Mesenchymal stem cell (in vitro differentiated cells and primary cell): ENCODE measurements around the gene SGIP1.

Experiments
- DNase-seq: peaks from one replicate; pipeline ENCODE4 v3.0.0-alpha.2; 2013
- H2AFZ ChIP-seq: one replicate; pipeline ENCODE4 v1.6.1; 2013; ENCODE audit warnings: low read depth, mild to moderate bottlenecking, control low read depth, inconsistent platforms, low read length, moderate library complexity
- H2AK5ac ChIP-seq: 2 replicates; pipeline ENCODE4 v1.6.1; 2013; ENCODE audit warnings: low read length, moderate library complexity, mild to moderate bottlenecking, inconsistent platforms; ENCODE audit not compliant: severe bottlenecking
- H2BK120ac ChIP-seq: one replicate; pipeline ENCODE4 v1.6.1; 2013; ENCODE audit warnings: low read depth, mild to moderate bottlenecking, inconsistent platforms, low read length, moderate library complexity
- H2BK12ac ChIP-seq, 2 experiments: one replicate each; pipeline ENCODE4 v1.6.1; 2013; ENCODE audit warnings: inconsistent platforms in 2 of 2, low read length in 2 of 2, mild to moderate bottlenecking in 2 of 2, moderate library complexity in 2 of 2, control low read depth in 1 of 2
- H2BK15ac ChIP-seq: one replicate; pipeline ENCODE4 v1.6.1; 2013; ENCODE audit warnings: mild to moderate bottlenecking, low read depth, inconsistent platforms; ENCODE audit not compliant: poor library complexity, severe bottlenecking
- H2BK5ac ChIP-seq: 2 replicates; pipeline ENCODE4 v1.6.1; 2013; ENCODE audit warnings: low read depth, mild to moderate bottlenecking, low read length, control low read depth, inconsistent platforms; ENCODE audit not compliant: poor library complexity, severe bottlenecking
- H3K14ac ChIP-seq, 2 experiments: one replicate each; pipeline ENCODE4 v1.6.1; 2013; ENCODE audit warnings: inconsistent platforms in 2 of 2, low read length in 2 of 2, control low read depth in 1 of 2, mild to moderate bottlenecking in 1 of 2, moderate library complexity in 1 of 2
- H3K18ac ChIP-seq, 2 experiments: one replicate each; pipeline ENCODE4 v1.6.1; 2013; ENCODE audit warnings: inconsistent platforms in 2 of 2, low read length in 2 of 2, control low read depth in 1 of 2, low read depth in 1 of 2, mild to moderate bottlenecking in 1 of 2
- H3K23ac ChIP-seq, 2 experiments: one replicate each; pipeline ENCODE4 v1.6.1; 2013; ENCODE audit warnings: inconsistent platforms in 2 of 2, low read length in 2 of 2, mild to moderate bottlenecking in 2 of 2, moderate library complexity in 2 of 2, control low read depth in 1 of 2
- H3K27ac ChIP-seq: 2 replicates; pipeline ENCODE4 v1.5.1; 2013; ENCODE audit warnings: mild to moderate bottlenecking, moderate library complexity, low read length, control low read depth, inconsistent platforms; ENCODE audit not compliant: poor library complexity, severe bottlenecking
- H3K27me3 ChIP-seq, 2 experiments: 2 replicates each; pipeline versions ENCODE4 v1.6.1 to v1.7.0; 2013; ENCODE audit warnings: low read length in 2 of 2, mild to moderate bottlenecking in 2 of 2, moderate library complexity in 2 of 2, control low read depth in 1 of 2, inconsistent platforms in 1 of 2; ENCODE audit not compliant: control insufficient read depth in 1 of 2, insufficient read depth in 1 of 2
- H3K36me3 ChIP-seq, 2 experiments: 2 replicates each; pipeline versions ENCODE4 v1.6.1 to v1.7.0; 2013; ENCODE audit warnings: low read length in 2 of 2, control low read depth in 1 of 2, inconsistent platforms in 1 of 2, low read depth in 1 of 2, mild to moderate bottlenecking in 1 of 2; ENCODE audit not compliant: insufficient read depth in 2 of 2, control insufficient read depth in 1 of 2
- H3K4ac ChIP-seq, 2 experiments: one replicate each; pipeline ENCODE4 v1.6.1; 2013; ENCODE audit warnings: inconsistent platforms in 2 of 2, low read length in 2 of 2, mild to moderate bottlenecking in 2 of 2, moderate library complexity in 2 of 2, control low read depth in 1 of 2, low read depth in 1 of 2
- H3K4me1 ChIP-seq: 2 replicates; pipeline ENCODE4 v1.6.1; 2013; ENCODE audit warnings: low read depth, low read length, control low read depth; ENCODE audit not compliant: control insufficient read depth, insufficient read depth
- H3K4me2 ChIP-seq: 2 replicates; pipeline ENCODE4 v1.6.1; 2013; ENCODE audit warnings: low read length, mild to moderate bottlenecking, inconsistent platforms; ENCODE audit not compliant: poor library complexity, severe bottlenecking
- H3K4me3 ChIP-seq, 2 experiments: 2 replicates each; pipeline versions ENCODE4 v1.5.1 to v1.7.0; 2013; ENCODE audit warnings: low read length in 2 of 2, mild to moderate bottlenecking in 2 of 2, control low read depth in 1 of 2, low read depth in 1 of 2; ENCODE audit not compliant: insufficient read depth in 1 of 2
- H3K79me1 ChIP-seq: replicated peaks from 2 replicates; pipeline ENCODE4 v1.6.1; 2013; ENCODE audit warnings: mild to moderate bottlenecking, control low read depth, low read length, inconsistent platforms; ENCODE audit not compliant: poor library complexity, severe bottlenecking
- H3K9ac ChIP-seq: 2 replicates; pipeline ENCODE4 v1.7.0; 2013; ENCODE audit warnings: mild to moderate bottlenecking, low read length, moderate library complexity
- H3K9me3 ChIP-seq: 2 replicates; pipeline ENCODE4 v1.7.0; 2013; ENCODE audit warnings: mild to moderate bottlenecking, low read length; ENCODE audit not compliant: control insufficient read depth
- H4K8ac ChIP-seq: one replicate; pipeline ENCODE4 v1.6.1; 2013; ENCODE audit warnings: inconsistent platforms, mild to moderate bottlenecking, low read length, moderate library complexity
- H4K91ac ChIP-seq: one replicate; pipeline ENCODE4 v1.6.1; 2013; ENCODE audit warnings: mild to moderate bottlenecking, low read length, inconsistent platforms
- WGBS: methylation state at CpG from one replicate; pipeline ENCODE4 v1.1.7; 2013; ENCODE audit warnings: mixed read lengths; 5-methylcytosine and 5-hydroxymethylcytosine counted together

Gene SGIP1

DNA sequence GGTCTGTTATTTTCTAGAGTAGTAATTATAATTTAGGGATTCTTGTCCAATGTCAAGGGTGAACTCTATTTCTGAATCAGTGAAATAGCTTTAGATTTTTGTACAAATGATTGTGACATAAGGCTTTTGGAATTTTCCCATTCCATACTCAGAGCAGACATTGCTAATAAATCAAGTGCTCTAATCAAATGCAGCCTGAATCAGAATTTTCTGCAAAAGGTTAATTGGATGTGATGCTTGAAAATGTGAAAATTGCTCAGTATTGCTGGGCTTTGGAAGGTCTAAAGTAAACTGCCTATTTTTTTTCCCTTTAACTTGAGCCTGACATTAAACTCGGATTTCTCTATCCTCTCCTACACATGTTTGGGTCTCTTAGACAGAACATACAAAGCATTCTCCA, 23.2 kb downstream of the SGIP1 start:
- H3K9ac ChIP-seq = no peak overlapping the region
- H2BK5ac ChIP-seq = no peak overlapping the region
- H3K23ac ChIP-seq = no peak overlapping the region
- no peak overlapping the region for H3K18ac ChIP-seq
- H3K9me3 ChIP-seq = no peaks in the 10 kb centered on the region
- H4K91ac ChIP-seq = no peak overlapping the region
- no peak overlapping the region for H3K4me3 ChIP-seq
- H3K27ac ChIP-seq = no peak overlapping the region
- H3K14ac ChIP-seq = no peak overlapping the region
- no peak for DNase-seq
- H2AFZ ChIP-seq = no peak overlapping the region
- H3K27me3 ChIP-seq = no peaks in the 10 kb centered on the region
- no peak overlapping the region for H2AK5ac ChIP-seq
- no peak overlapping the region for H3K4ac ChIP-seq
- WGBS = 50% methylated on average over 1 of the region's 1 CpG
- no peak overlapping the region for H3K4me2 ChIP-seq
- H2BK12ac ChIP-seq = no peak overlapping the region
- no peak overlapping the region for H2BK120ac ChIP-seq
- H3K79me1 ChIP-seq = peaks cover 20% of the 10 kb centered on the region
- H2BK15ac ChIP-seq = no peak overlapping the region
- peaks cover 4 to 8% of the 10 kb centered on the region in 2 experiments for H3K36me3 ChIP-seq
- no peak overlapping the region for H4K8ac ChIP-seq
- peaks cover 8% of the 10 kb centered on the region for H3K4me1 ChIP-seq

DNA sequence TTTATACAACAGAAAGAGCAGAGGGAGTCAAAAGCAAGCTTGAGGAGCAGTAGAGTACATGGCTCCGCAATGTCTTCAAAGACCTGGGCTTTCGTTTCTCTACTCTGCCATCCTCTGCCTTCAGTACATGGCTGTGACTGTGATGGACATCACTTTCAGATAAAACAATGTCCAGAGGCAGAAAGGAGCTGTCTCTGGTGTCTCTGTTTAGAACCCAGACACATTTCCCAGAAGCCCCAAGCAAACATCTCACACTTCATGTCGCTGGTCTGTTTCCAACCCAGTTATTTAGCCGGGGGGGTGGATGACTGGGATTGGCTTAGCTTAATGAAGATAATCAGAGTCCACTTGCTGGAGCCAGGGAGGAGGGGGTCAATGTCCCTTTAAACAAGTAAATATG, 25.6 kb downstream of the SGIP1 start:
- no peak overlapping the region for H2AFZ ChIP-seq
- H2BK15ac ChIP-seq = peak overlapping the region; percentile 15
- no peak overlapping the region for H3K14ac ChIP-seq
- 81% methylated on average over 4 of the region's 4 CpGs for WGBS
- H3K4me2 ChIP-seq = no peak overlapping the region
- no peaks in the 10 kb centered on the region for H3K27me3 ChIP-seq
- no peak overlapping the region for H2BK5ac ChIP-seq
- peaks cover 5% of the 10 kb centered on the region for H3K4me1 ChIP-seq
- H2BK120ac ChIP-seq = peak overlapping the region; percentile 61
- no peak overlapping the region for H3K23ac ChIP-seq
- H3K4me3 ChIP-seq = no peak overlapping the region
- no peak overlapping the region for H4K8ac ChIP-seq
- H4K91ac ChIP-seq = no peak overlapping the region
- H3K27ac ChIP-seq = no peak overlapping the region
- no peaks in the 10 kb centered on the region for H3K9me3 ChIP-seq
- H2BK12ac ChIP-seq = peak overlapping the region; percentile 37 to 60
- H3K9ac ChIP-seq = no peak overlapping the region
- peaks cover 12% of the 10 kb centered on the region for H3K79me1 ChIP-seq
- peak overlapping the region in 1 of 2 experiments; percentile 0 for H3K18ac ChIP-seq
- H3K4ac ChIP-seq = peak overlapping the region in 1 of 2 experiments; percentile 69
- H3K36me3 ChIP-seq = peaks cover 0 to 6% of the 10 kb centered on the region in 2 experiments
- no peak for DNase-seq
- H2AK5ac ChIP-seq = peak overlapping the region; percentile 35

DNA sequence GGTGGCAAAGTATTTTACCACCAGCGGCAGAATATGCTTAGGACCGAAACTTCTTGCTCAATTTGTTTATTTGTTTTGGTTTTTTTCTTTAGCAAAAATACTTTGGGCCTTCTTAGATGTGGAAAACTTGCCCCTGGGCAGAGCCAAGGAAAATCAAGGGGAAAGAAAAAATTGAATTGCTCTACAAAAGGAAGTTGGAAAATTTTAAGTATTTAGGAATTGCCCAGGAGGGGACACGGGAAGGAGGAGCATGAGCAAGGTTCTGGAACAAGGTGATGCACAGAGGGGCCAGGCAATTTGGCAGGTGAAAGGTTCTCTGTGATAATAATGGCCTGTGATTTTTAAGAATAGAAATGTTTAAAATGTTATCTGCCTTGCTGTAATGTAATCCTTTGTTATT, 28.6 kb downstream of the SGIP1 start:
- no peak for DNase-seq
- Histone ChIP-seq H2BK5ac (peak overlapping the region; percentile 89), H3K9ac (peak overlapping the region; percentile 86), H3K4me2 (no peak overlapping the region), H3K27me3 (no peaks in the 10 kb centered on the region), H3K27ac (peak overlapping the region; percentile 99), H3K4me1 (no peaks in the 10 kb centered on the region), H3K23ac (no peak overlapping the region), H3K14ac (no peak overlapping the region), H2AK5ac (no peak overlapping the region), H4K91ac (no peak overlapping the region), H3K79me1 (peaks cover 8% of the 10 kb centered on the region), H2BK15ac (no peak overlapping the region), H3K18ac (peak overlapping the region; percentile 3 to 84), H2BK120ac (peak overlapping the region; percentile 94), H3K36me3 (peaks cover 0 to 3% of the 10 kb centered on the region in 2 experiments), H3K4ac (peak overlapping the region in 1 of 2 experiments; percentile 32), H3K9me3 (no peaks in the 10 kb centered on the region), H2AFZ (no peak overlapping the region), H3K4me3 (peak overlapping the region in 1 of 2 experiments; percentile 56), H4K8ac (peak overlapping the region; percentile 72), H2BK12ac (no peak overlapping the region)
- 47% methylated on average over 3 of the region's 3 CpGs for WGBS

DNA sequence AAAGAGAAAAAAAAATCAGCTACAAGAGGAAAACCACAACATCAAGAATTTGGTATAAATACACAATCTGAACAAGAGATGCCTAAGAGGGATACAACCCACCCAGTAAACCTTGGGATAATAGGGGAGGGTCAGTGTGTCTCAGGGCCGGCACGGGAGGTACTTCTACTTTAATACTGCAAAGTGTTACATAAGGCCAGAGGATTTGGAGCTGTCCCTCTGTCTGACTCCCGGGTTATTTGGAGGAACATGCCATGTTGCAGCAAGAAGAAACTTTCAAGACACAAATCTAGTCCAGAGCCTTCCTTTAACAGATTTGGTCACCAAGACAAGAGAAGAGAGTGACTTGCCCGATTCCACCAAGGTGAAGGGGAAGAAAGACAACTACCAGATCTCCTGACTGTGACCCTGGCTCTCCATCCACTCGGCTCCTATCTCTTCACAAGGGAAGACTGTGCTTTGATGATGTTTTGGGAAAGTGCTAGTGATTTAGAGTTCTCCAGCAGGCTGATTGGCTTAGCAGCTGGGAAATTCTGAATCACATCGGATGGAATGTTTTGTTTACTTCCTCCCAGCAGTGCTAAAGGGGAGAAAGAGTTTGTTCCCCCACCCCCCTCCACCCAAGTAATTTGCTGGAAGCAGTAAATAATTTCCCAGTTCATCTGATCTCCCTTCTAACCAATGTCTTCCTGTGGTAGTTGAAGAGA, 29.3 kb downstream of the SGIP1 start:
- Histone ChIP-seq H3K14ac (no peak overlapping the region), H3K27ac (peak overlapping the region; percentile 99), H3K9ac (peak overlapping the region; percentile 86), H2BK15ac (no peak overlapping the region), H3K23ac (no peak overlapping the region), H2BK120ac (peak overlapping the region; percentile 50), H3K79me1 (peaks cover 8% of the 10 kb centered on the region), H4K8ac (peak overlapping the region; percentile 77), H3K4me2 (peak overlapping the region; percentile 26), H3K4me3 (peak overlapping the region in 1 of 2 experiments; percentile 56), H2AK5ac (no peak overlapping the region), H4K91ac (peak overlapping the region; percentile 23), H3K18ac (peak overlapping the region; percentile 65 to 96), H3K36me3 (peaks cover 0 to 3% of the 10 kb centered on the region in 2 experiments), H3K9me3 (no peaks in the 10 kb centered on the region), H2BK5ac (peak overlapping the region; percentile 87), H3K4ac (peak overlapping the region; percentile 10 to 54), H2BK12ac (no peak overlapping the region), H2AFZ (no peak overlapping the region), H3K4me1 (no peaks in the 10 kb centered on the region), H3K27me3 (no peaks in the 10 kb centered on the region)
- DNase-seq = peak; percentile 98
- 1% methylated on average over 4 of the region's 6 CpGs for WGBS
